Uterus (tissue), 2 donors: ENCODE data around the gene SMIM38.

Experiments used
- POLR2A ChIP-seq, 2 donors: fragments of 450-650 bp; IDR thresholded peaks; one replicate each; pipeline ENCODE4 v1.6.1; 2016; ENCODE audit warnings: antibody characterized with exemption in 2 of 2, mild to moderate bottlenecking in 1 of 2, moderate library complexity in 1 of 2
- TF ChIP-seq, protein P1 (sequence below), 4 experiments: fragments of 200-600 bp in 2 of 4; fragments of 450-650 bp in 2 of 4; sonication (generic) in 2 of 4; IDR thresholded peaks; one replicate each; pipeline ENCODE4 v1.5.1; 2016 to 2019; ENCODE audit warnings: antibody characterized with exemption in 4 of 4, mild to moderate bottlenecking in 2 of 4, moderate library complexity in 1 of 4

- TF ChIP-seq POLR2A (IDR thresholded peaks at IDR 0.05) = no peak
- TF ChIP-seq, protein P1, sequence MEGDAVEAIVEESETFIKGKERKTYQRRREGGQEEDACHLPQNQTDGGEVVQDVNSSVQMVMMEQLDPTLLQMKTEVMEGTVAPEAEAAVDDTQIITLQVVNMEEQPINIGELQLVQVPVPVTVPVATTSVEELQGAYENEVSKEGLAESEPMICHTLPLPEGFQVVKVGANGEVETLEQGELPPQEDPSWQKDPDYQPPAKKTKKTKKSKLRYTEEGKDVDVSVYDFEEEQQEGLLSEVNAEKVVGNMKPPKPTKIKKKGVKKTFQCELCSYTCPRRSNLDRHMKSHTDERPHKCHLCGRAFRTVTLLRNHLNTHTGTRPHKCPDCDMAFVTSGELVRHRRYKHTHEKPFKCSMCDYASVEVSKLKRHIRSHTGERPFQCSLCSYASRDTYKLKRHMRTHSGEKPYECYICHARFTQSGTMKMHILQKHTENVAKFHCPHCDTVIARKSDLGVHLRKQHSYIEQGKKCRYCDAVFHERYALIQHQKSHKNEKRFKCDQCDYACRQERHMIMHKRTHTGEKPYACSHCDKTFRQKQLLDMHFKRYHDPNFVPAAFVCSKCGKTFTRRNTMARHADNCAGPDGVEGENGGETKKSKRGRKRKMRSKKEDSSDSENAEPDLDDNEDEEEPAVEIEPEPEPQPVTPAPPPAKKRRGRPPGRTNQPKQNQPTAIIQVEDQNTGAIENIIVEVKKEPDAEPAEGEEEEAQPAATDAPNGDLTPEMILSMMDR (IDR thresholded peaks at IDR 0.05) = no peak
Observed at GRCh38 chr11:69137151-69137844, 18.4 kb upstream of the SMIM38 start.
